GM20000 (cell line): ENCODE data around the gene RAB27B.

Source experiments
- DNase-seq: peaks from one replicate; pipeline ENCODE4 v3.0.0; 2012; ENCODE audit warnings: low spot score
- CTCF ChIP-seq: IDR thresholded peaks from 2 replicates; pipeline ENCODE4 v1.5.1; 2012; ENCODE audit warnings: mild to moderate bottlenecking, control low read depth; ENCODE audit errors: extremely low read depth, missing control alignments

RAB27B gene

DNA sequence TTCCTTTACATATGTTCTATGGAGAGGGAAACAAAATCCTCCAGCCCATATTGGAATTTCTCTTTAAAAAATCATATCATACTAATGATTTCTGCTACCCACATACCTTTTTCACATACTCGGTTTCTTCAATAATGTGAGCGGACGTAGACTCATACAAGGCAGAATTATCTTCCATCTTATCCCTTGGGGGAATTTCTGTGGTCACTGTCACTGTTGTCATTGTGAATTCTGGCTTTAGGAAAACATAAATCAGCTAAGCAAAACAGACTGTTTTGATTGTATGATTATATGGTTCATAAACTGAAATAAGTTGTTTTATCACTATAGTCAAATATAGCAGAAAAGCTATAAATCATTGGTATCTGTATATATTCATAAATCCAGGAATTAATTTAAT lies 114.3 kb downstream of the RAB27B start:
- no peak for DNase-seq
- TF ChIP-seq CTCF = no peak
